HG03139 (cell line): Measurements from ENCODE around the gene SAPCD1.

Experiments used
- ATAC-seq: cut with Tn5 transposase; IDR thresholded peaks from one replicate; pipeline ENCODE4 v1.9.1; 2021; ENCODE audit not compliant: unreplicated experiment

Gene SAPCD1

DNA sequence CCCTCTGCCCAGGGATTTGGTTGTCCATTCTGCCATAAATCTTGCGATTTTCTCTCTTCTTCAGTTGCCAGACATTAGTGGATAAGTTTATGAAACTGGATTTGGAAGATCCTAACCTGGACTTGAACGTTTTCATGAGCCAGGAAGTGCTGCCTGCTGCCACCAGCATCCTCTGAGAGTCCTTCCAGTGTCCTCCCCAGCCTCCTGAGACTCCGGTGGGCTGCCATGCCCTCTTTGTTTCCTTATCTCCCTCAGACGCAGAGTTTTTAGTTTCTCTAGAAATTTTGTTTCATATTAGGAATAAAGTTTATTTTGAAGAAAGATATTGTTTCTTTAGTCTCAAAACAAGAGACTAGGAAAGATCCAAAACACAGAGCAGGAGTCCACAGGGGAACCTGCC, at the start of gene SAPCD1:
Gene SAPCD1, plus strand, starts transcription at position 301 of the 400 bp plus-strand sequence. CDS start 399 bp downstream, outside the sequence.
- no peak for ATAC-seq

DNA sequence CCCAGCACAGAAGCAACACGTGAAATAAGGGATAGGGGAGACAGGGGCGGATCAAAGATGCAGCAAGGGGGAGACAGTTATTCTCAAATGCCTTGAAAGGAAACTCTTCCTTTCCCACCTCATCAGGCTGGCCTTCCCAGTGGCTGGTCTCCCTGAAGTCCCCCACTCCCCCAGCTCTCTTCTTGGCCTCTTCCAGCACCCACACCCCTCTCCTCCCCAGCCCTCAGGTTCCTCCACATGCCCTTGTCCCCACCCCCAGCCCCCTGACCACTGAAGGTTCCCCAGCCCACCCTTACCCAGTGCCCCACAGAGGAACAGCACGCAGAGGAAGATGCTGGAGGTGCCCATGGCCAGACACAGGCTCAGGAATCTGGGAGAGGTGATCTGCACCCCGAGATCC, 49.0 kb upstream of the SAPCD1 start:
- ATAC-seq: no peak

- no peak for ATAC-seq
Measured at GRCh38 chr6:31713991-31714684, 48.3 kb upstream of the SAPCD1 start.

DNA sequence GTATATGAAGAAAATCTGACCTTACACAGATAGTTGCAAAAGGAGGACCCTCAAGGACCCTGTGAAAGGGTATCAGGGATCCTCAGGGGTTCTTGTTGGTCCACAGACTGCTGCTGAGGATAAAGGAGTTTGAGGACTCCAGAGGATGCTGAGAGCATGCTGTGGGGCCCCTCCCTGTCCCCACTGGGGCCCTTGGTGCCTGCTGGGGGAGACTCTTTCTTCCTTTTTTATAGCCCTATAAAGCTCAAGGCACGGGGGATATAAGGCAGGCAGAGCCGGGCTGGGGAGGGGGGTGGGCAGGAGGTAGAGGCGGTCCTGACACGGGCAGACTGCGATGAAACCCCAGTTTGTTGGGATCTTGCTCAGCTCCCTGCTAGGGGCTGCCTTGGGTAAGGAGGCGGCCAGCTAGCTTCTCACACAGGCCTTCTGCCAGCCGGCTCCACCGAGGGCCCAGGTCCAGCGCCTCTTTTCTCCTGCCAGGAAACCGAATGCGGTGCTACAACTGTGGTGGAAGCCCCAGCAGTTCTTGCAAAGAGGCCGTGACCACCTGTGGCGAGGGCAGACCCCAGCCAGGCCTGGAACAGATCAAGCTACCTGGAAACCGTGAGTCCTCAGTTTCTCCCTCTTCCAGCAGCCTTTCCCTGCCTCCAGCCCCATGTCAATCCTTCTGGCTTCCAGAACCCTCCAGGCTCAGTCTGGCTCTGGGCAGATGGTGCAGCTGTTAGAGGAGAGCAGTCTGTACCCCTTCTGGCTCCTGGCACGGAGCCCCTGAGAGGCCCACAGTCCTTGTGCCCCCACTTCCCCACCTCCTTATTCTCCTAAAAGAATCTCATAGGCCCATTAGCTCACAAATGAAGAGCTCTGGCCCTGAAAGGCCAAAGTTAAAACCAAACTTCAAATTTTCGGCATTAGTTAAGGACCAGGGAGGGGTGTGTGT, 47.2 kb upstream of the SAPCD1 start, which contains the start of gene LY6G6D:
Gene LY6G6D, plus strand, starts transcription at position 327 of the 937 bp plus-strand sequence. Its CDS starts 8 bp downstream, at position 335.
- ATAC-seq: no peak

- no peak for ATAC-seq
Measured at GRCh38 chr6:31717499-31718222, 44.8 kb upstream of the SAPCD1 start.

DNA sequence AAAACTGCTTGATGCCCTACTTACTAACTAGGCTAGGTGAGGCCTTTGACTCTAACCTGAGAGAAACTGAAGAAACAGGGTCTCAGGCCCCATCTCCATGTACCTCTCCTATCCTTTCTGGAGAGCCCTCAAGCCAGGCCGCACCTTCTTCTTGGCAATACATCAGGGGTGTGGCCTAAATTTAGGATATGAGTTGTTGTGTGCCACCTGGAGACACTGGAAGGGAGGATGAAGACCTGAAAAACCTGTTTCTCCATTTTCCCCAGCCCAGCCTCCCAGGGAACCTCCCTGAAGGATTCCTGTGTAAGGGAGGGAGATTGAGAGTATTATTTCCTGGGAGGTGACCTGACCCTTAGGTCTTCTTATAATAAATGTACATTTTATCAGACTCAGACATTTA, 44.2 kb upstream of the SAPCD1 start:
- no peak for ATAC-seq

DNA sequence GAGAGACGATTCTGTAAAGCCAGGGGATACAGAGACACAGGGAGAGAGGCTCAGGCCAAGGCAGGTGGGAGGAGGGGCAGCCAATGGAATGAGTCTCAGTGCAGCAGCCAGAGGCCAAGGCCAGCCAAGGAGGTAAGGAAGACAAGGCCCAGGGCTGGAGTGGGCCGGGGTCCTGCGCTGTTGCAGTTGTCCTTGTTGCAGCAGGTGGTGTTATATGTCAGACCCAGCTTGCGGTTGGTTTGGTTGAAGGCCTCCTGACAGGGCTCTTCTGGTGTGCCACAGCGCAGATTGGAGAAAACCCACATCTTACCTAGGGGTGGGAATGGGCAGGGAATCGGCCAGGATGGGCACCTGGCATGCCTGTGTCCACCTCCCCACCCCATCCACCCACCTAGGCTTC, 43.5 kb upstream of the SAPCD1 start:
- ATAC-seq: no peak

DNA sequence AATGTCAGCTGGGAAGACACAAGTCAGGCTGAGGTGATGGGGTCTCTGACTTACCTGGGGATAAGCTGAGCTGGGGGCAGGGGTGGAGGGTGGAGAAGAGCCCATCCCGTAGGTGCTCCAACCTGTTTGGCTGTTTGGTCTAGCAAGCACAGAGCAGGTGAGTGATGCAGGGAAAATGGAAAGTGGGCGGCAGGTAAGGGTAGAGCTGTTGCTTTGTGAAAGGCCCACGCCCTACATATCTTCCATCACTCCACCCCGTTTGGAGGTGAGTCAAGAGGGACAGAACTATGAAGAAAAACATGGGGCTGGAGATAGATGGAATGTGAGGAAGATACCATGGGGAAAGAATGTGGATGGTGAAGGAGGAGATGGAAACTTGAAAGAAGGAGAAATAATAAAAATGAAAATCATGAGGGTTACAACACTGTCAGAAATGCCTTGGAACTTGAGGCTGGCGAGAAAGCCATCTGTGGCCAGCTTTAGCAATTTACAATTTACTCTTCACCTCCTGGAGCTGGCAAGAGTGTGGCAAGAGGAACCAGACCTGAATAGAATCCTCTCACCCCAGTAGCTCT, 42.2 kb upstream of the SAPCD1 start:
- no peak for ATAC-seq

GRCh38 chr6:31721351-31722020, 41.0 kb upstream of the SAPCD1 start, which contains the start of gene LY6G6C:
Gene LY6G6C (minus strand): TSS chr6:31721746. CDS start chr6:31721679, 67 bp downstream.
- no peak for ATAC-seq

DNA sequence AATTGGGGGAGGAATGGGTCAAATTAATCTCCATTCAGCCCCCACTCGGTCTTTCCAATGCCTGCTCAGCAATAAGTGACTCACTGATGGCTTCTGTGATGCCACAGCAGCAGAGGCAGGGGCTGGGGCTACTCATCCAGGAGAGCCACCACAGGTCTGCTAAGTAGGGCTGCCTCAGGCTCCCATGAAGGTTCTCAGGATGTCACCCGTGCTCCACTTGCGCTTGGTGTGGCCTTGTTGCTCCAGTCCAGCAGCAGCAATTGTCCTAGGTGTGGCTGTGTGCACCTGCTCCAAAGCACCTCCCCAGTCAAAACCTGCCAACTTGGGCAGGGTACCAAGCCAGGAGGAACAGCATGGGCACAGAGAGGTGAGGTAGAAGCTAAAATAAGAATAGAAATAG, 40.3 kb upstream of the SAPCD1 start:
- ATAC-seq: no peak

DNA sequence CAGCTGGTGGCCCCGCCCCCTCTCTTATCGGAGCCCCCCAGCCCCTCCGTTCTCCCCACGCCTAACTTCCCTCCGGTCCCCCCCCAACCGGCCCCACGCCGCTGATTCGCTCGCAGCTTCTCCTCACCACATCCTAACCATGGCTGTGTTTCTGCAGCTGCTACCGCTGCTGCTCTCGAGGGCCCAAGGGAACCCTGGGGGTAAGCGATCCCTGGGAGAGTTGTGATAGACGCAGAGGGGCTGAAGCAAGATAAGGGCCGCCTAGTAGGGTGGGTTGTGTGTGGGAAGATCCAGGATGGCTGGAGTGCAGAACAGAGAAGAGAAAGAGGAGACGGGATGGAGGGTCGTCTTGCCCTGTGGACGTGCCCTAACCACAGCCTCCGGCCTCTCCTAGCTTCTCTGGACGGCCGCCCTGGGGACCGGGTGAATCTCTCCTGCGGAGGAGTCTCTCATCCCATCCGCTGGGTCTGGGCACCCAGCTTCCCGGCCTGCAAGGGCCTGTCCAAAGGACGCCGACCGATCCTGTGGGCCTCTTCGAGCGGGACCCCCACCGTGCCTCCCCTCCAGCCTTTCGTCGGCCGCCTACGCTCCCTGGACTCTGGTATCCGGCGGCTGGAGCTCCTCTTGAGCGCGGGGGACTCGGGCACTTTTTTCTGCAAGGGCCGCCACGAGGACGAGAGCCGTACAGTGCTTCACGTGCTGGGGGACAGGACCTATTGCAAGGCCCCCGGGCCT, 39.0 kb upstream of the SAPCD1 start, which contains the start of gene MPIG6B:
Gene MPIG6B, plus strand, starts transcription at position 129 of the 735 bp plus-strand sequence. Its CDS starts 11 bp downstream, at position 140.
- ATAC-seq: no peak

- no peak for ATAC-seq
Measured at GRCh38 chr6:31723980-31724691, 38.3 kb upstream of the SAPCD1 start.

- no peak for ATAC-seq
Measured at GRCh38 chr6:31725502-31726350, 36.7 kb upstream of the SAPCD1 start.

DNA sequence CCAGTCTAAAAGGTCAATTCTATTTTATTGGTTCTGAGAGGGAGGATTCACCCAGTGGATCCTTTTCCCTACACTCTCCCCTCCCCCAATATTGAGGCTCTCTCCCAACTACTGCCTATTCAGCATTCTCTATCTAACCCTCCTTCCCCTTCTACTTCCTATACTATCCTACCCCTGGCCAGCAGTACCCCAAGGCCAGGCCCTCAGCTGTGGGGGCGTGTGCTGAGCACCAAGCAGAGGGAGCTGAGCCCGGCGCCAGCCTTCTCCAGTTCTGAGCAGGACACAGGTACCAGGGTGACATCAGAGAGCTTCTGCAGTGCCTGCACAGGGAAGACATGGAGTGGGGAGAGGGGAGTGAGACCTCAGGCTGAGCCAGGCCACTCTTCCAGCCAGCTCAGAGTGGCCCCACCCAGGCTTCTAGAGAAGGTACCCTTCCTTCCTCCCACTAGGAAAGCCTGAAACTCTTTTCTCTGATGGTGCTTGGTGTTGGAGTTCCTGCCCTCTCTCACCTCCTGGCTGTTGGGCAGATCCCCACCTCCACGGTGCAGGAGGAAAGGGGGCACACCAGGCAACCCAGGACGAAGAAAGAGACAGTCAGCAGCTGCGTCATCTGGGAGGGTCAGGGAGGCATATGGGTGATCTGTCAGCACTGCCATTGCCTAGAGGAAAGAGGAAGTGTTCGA, 35.3 kb upstream of the SAPCD1 start:
- ATAC-seq: no peak

DNA sequence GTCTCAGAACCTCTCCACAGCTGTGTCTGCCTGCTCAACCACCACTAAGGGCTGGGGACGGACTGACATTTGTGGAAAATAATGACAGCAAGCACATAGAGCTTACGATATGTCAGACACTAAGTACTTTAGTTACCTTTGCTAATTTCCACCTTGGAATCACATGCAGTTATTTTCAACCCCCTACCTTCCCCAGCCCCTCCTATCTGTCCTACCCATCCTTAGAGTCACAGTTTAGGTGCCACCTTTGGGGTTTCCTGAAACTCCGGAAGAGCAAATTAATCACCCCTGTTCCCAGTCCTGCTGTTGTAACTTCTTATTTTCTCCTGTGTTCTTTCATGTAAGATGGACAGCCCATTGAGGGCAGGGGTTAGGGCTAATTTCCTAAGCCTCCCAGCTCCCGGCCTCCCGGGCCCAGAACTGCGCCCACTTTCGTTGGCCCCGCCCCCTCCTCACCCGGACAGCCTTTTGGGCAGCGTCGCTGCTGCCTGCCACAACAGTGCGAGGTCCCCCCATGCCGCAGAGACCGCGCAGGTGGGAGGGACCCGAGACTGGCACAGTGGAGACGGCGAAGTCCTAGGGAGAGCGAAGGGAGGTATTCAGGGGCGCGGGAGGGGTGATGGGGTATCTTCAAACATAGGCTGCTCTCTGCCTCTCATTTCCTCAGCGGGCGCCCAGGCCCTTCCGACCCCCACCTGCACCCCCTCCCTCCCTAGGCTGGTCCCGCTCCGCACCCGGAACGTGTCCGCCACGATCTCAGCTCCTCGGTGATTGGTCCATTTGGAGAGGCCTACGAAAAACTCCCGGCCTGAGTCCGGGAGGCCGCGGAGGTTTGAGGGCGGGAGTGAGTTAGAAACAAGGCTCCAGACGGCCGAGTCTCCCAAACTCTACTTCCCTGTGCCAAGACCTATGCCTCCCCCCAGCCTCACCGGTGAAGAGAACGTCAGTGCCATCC, 34.5 kb upstream of the SAPCD1 start:
- no peak for ATAC-seq
